A549 (cell line): ENCODE measurements around the gene CERS6. TPM values are rescaled to one million over a fixed set of nuclear protein-coding genes. Genes with fewer than 3 reads are reported as not detected.

Experiments used
- ATAC-seq, 2 experiments: fragments of 200-7000 bp in 1 of 2; fragments of >200 bp in 1 of 2; cut with Nextera tagmentation in 1 of 2; cut with Tn5 transposase in 1 of 2; 3 replicates each; pipeline versions ENCODE4 v1.8.0 to v1.9.1; 2018 to 2020; ENCODE audit warnings: mild to moderate bottlenecking in 1 of 2, moderate library complexity in 1 of 2
- CTCF ChIA-PET: fragments of 300-600 bp; sonication (Branson Sonifier 250); formaldehyde crosslinking; extraction: SDS; loops from one replicate; lab custom pipeline; 2021; ENCODE audit warnings: antibody characterized with exemption, inconsistent platforms; lab: Yijun Ruan, JAX
- POLR2A ChIA-PET: fragments of 350-600 bp; formaldehyde crosslinking; extraction: SDS; loops from one replicate; lab custom pipeline; 2021; ENCODE audit warnings: antibody characterized with exemption, inconsistent platforms; lab: Yijun Ruan, JAX
- DNase-seq, 2 experiments: peaks; one replicate each; pipeline versions ENCODE4 v3.0.0 to v3.0.0-alpha.2; 2011 to 2016; ENCODE audit warnings: low read depth in 1 of 2, low spot score in 1 of 2
- FAIRE-seq: peaks from 2 replicates; lab custom pipeline; 2011; peaks lifted over from hg19 to GRCh38; lab: Jason Lieb, UNC
- H3K27ac ChIP-seq, 2 experiments: fragments of >200 bp; sonication (Bioruptor Twin); formaldehyde crosslinking; 3 replicates each; pipeline ENCODE4 v1.5.1; 2016 to 2017
- H3K4me1 ChIP-seq: fragments of >200 bp; sonication (Bioruptor Twin); formaldehyde crosslinking; 3 replicates; pipeline ENCODE4 v1.6.1; 2016
- H3K4me2 ChIP-seq: fragments of >200 bp; sonication (Bioruptor Twin); formaldehyde crosslinking; 3 replicates; pipeline ENCODE4 v1.6.1; 2016
- H3K4me3 ChIP-seq: fragments of >200 bp; sonication (Bioruptor Twin); formaldehyde crosslinking; 3 replicates; pipeline ENCODE4 v1.5.1; 2016
- H3K9me3 ChIP-seq: fragments of >200 bp; sonication (Bioruptor Twin); formaldehyde crosslinking; 3 replicates; pipeline ENCODE4 v1.6.1; 2016
- CBX2 ChIP-seq: fragments of 200-600 bp; sonication (generic); IDR thresholded peaks from 2 replicates; pipeline ENCODE4 v1.6.1; 2016; ENCODE audit warnings: low read depth, mild to moderate bottlenecking, borderline replicate concordance
- CEBPB ChIP-seq, 2 experiments: fragments of >200 bp in 1 of 2; sonication (Bioruptor Twin) in 1 of 2; formaldehyde crosslinking in 1 of 2; IDR thresholded peaks; 2 replicates each; pipeline ENCODE4 v1.6.1; 2012 to 2016
- CHD2 ChIP-seq: fragments of 150-350 bp; IDR thresholded peaks from 2 replicates; pipeline ENCODE4 v1.6.1; 2014; ENCODE audit warnings: low read length; ENCODE audit not compliant: partially characterized antibody
- CHD4 ChIP-seq: fragments of 200-600 bp; sonication (generic); IDR thresholded peaks from 2 replicates; pipeline ENCODE4 v1.6.1; 2016; ENCODE audit warnings: antibody characterized with exemption, mild to moderate bottlenecking, borderline replicate concordance
- CTCF ChIP-seq: fragments of >200 bp; sonication (Bioruptor Twin); formaldehyde crosslinking; IDR thresholded peaks from 3 replicates; pipeline ENCODE4 v1.5.1; 2016
- EHMT2 ChIP-seq: fragments of 200-600 bp; sonication (generic); IDR thresholded peaks from 2 replicates; pipeline ENCODE4 v1.6.1; 2016; ENCODE audit warnings: antibody characterized with exemption, low read depth, mild to moderate bottlenecking, moderate library complexity
- GATA3 ChIP-seq: IDR thresholded peaks from 2 replicates; pipeline ENCODE4 v1.6.1; 2012; ENCODE audit warnings: borderline replicate concordance
- HDAC2 ChIP-seq: fragments of 200-600 bp; sonication (generic); IDR thresholded peaks from 2 replicates; pipeline ENCODE4 v1.6.1; 2016
- HEYL ChIP-seq: fragments of 250-450 bp; sonication (Bioruptor Pico); IDR thresholded peaks from 2 replicates; pipeline ENCODE4 v1.8.0; 2021; ENCODE audit warnings: mild to moderate bottlenecking, moderate library complexity
- HOXB13 ChIP-seq: fragments of 250-450 bp; sonication (Bioruptor Pico); IDR thresholded peaks from 2 replicates; pipeline ENCODE4 v1.5.0; 2020; ENCODE audit warnings: low read depth, mild to moderate bottlenecking, moderate library complexity
- HOXB5 ChIP-seq: fragments of 250-450 bp; sonication (Bioruptor Pico); IDR thresholded peaks from 2 replicates; pipeline ENCODE4 v1.5.0; 2020; ENCODE audit warnings: mild to moderate bottlenecking, moderate library complexity
- KDM1A ChIP-seq: fragments of 200-600 bp; sonication (generic); IDR thresholded peaks from 2 replicates; pipeline ENCODE4 v1.6.1; 2016; ENCODE audit warnings: low read depth, mild to moderate bottlenecking
- NPAS2 ChIP-seq: fragments of 250-450 bp; sonication (Bioruptor Pico); IDR thresholded peaks from 2 replicates; pipeline ENCODE4 v1.8.0; 2022; ENCODE audit warnings: mild to moderate bottlenecking, moderate library complexity, borderline replicate concordance
- POLR2AphosphoS2 ChIP-seq: conservative IDR thresholded peaks from 2 replicates; pipeline ENCODE4 v1.6.1; 2012; ENCODE audit warnings: low read length, improper control_type of control experiment, inconsistent platforms
- RAD21 ChIP-seq, 2 experiments: fragments of >200 bp in 1 of 2; sonication (Bioruptor Twin) in 1 of 2; formaldehyde crosslinking in 1 of 2; IDR thresholded peaks in 1 of 2; conservative IDR thresholded peaks in 1 of 2; 2 replicates in 1 of 2; 3 replicates in 1 of 2; pipeline ENCODE4 v1.6.1; 2012 to 2018; ENCODE audit warnings: inconsistent platforms in 1 of 2
- RARB ChIP-seq: fragments of 250-450 bp; sonication (Bioruptor Pico); IDR thresholded peaks from 2 replicates; pipeline ENCODE4 v1.8.0; 2021; ENCODE audit warnings: mild to moderate bottlenecking, moderate library complexity
- RCOR1 ChIP-seq: fragments of 150-350 bp; IDR thresholded peaks from 2 replicates; pipeline ENCODE4 v1.6.1; 2014; ENCODE audit warnings: antibody characterized with exemption, low read length, low read depth
- RFX5 ChIP-seq: fragments of 450-650 bp; IDR thresholded peaks from 2 replicates; pipeline ENCODE4 v1.7.1; 2014; ENCODE audit warnings: antibody characterized with exemption, mild to moderate bottlenecking, moderate library complexity
- SREBF2 ChIP-seq: fragments of 450-650 bp; IDR thresholded peaks from 2 replicates; pipeline ENCODE4 v1.6.1; 2014; ENCODE audit warnings: mild to moderate bottlenecking, moderate library complexity
- TP53 ChIP-seq: fragments of 250-450 bp; sonication (Bioruptor Pico); IDR thresholded peaks from 2 replicates; pipeline ENCODE4 v1.5.0; 2021; ENCODE audit warnings: mild to moderate bottlenecking, moderate library complexity
- ZC3H11A ChIP-seq: fragments of 450-650 bp; IDR thresholded peaks from 2 replicates; pipeline ENCODE4 v1.6.1; 2014; ENCODE audit warnings: antibody characterized with exemption, mild to moderate bottlenecking
- ZFP36 ChIP-seq: fragments of 450-650 bp; IDR thresholded peaks from 2 replicates; pipeline ENCODE4 v1.6.1; 2014; ENCODE audit warnings: borderline replicate concordance; ENCODE audit not compliant: partially characterized antibody
- WGBS: methylation state at CpG from one replicate; pipeline ENCODE4 v1.1.6; 2017; ENCODE audit errors: missing lambda C conversion rate; 5-methylcytosine and 5-hydroxymethylcytosine counted together
- polyA plus RNA-seq, 4 experiments: library from polyadenylated mRNA; depleted of rRNA in 3 of 4; stranded (reverse); fragments of >200 nt; fragmentation: RNase III in 1 of 4; extraction: RNeasy Plus Mini Kit Qiagen cat#74134 plus additional on column Dnase treatment in 1 of 4; gene quantifications; 2 replicates in 3 of 4; 3 replicates in 1 of 4; pipeline ENCODE4 v1.2.3, GENCODE V29; 2011 to 2017
- TF ChIP-seq, protein P1 (sequence below): fragments of >200 bp; sonication (Bioruptor Twin); formaldehyde crosslinking; IDR thresholded peaks from 3 replicates; pipeline ENCODE4 v1.6.1; 2016
- TF ChIP-seq, protein P2 (sequence below): fragments of >200 bp; sonication (Bioruptor Twin); formaldehyde crosslinking; IDR thresholded peaks from 2 replicates; pipeline ENCODE4 v1.6.1; 2016
- TF ChIP-seq, protein P3 (sequence below): IDR thresholded peaks from 2 replicates; pipeline ENCODE4 v1.6.1; 2012; ENCODE audit warnings: low read depth, borderline replicate concordance
- TF ChIP-seq, protein P4 (sequence below): fragments of 450-650 bp; IDR thresholded peaks from 2 replicates; pipeline ENCODE4 v1.6.1; 2014; ENCODE audit warnings: antibody characterized with exemption

CERS6 gene
- polyA plus RNA-seq, 2 of the 4 experiments (the other 2 are of a cell fraction) = 12.0 to 16.9 TPM

- no peak overlapping the region for H3K4me2 ChIP-seq
- FAIRE-seq (no peak), DNase-seq (no peak), ATAC-seq (no peak)
- ChIA-PET POLR2A (no interaction called here), CTCF (no interaction called here)
- H3K27ac ChIP-seq = no peak overlapping the region
- no peak overlapping the region for H3K4me3 ChIP-seq
- H3K9me3 ChIP-seq = peaks cover 5% of the 10 kb centered on the region; the same call in 1 of the 3 replicates
- TF ChIP-seq RAD21 (conservative IDR thresholded peaks at IDR 0.05 in 1 of 2, IDR thresholded peaks at IDR 0.05 in 1 of 2) = no peak
- TF ChIP-seq RFX5 = no peak
- no peak for TF ChIP-seq CHD2
- TF ChIP-seq, protein P1, sequence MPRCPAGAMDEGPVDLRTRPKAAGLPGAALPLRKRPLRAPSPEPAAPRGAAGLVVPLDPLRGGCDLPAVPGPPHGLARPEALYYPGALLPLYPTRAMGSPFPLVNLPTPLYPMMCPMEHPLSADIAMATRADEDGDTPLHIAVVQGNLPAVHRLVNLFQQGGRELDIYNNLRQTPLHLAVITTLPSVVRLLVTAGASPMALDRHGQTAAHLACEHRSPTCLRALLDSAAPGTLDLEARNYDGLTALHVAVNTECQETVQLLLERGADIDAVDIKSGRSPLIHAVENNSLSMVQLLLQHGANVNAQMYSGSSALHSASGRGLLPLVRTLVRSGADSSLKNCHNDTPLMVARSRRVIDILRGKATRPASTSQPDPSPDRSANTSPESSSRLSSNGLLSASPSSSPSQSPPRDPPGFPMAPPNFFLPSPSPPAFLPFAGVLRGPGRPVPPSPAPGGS = no peak
- no peak for TF ChIP-seq KDM1A
- TF ChIP-seq ZFP36 = no peak
- no peak for TF ChIP-seq EHMT2
- TF ChIP-seq, protein P2, sequence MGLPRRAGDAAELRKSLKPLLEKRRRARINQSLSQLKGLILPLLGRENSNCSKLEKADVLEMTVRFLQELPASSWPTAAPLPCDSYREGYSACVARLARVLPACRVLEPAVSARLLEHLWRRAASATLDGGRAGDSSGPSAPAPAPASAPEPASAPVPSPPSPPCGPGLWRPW = no peak
- TF ChIP-seq, protein P3, sequence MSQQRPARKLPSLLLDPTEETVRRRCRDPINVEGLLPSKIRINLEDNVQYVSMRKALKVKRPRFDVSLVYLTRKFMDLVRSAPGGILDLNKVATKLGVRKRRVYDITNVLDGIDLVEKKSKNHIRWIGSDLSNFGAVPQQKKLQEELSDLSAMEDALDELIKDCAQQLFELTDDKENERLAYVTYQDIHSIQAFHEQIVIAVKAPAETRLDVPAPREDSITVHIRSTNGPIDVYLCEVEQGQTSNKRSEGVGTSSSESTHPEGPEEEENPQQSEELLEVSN = no peak
- TF ChIP-seq CEBPB (IDR thresholded peaks at IDR 0.05) = no peak
- no peak for TF ChIP-seq CTCF
- no peak for TF ChIP-seq CBX2
- 83% methylated on average over 2 of the region's 2 CpGs for WGBS
- H3K4me1 ChIP-seq = peaks cover 6% of the 10 kb centered on the region; the same call in 2 of the 3 replicates
Measured at GRCh38 chr2:168604252-168604651, 148.2 kb downstream of the CERS6 start.

DNA sequence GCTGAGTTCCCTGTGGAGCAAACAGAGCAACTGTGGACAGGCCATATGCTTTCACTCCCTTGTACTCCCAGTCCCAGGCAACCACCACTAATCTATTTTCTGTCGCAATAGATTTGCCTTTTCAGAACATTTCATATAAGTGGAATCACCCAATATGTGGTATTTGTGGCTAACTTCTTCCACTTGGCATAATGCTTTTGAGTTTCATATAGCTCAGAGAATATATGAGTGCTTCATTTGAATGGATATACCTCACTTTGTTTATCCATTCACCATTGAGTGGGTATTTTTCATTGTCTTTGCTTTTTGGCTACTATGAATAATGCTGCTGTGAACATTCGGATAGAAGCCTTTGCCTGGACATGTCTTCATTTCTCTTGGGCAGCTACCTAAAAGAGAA is 151.9 kb downstream of the CERS6 start:
- CTCF ChIA-PET = no interaction called here
- no peak for FAIRE-seq
- ATAC-seq = no peak

GRCh38 chr2:168608796-168609195 is 152.7 kb downstream of the CERS6 start:
- H3K4me2 ChIP-seq = no peak overlapping the region
- peaks cover 5% of the 10 kb centered on the region; the same call in 1 of the 3 replicates for H3K9me3 ChIP-seq
- CTCF ChIA-PET = interaction anchor here (0.8 kb wide), 1 partner anchor 16 kb away, joined by 3 read pairs; no protein-coding TSS in a partner anchor
- ATAC-seq = no peak
- POLR2A ChIA-PET = no interaction called here
- no peaks in the 10 kb centered on the region for H3K4me1 ChIP-seq
- FAIRE-seq = no peak
- H3K4me3 ChIP-seq = no peak overlapping the region
- H3K27ac ChIP-seq = no peak overlapping the region
- no peak for DNase-seq
- TF ChIP-seq HEYL (CRISPR knock-in tag) = no peak
- no peak for TF ChIP-seq KDM1A
- TF ChIP-seq HOXB13 = no peak
- TF ChIP-seq, protein P4, sequence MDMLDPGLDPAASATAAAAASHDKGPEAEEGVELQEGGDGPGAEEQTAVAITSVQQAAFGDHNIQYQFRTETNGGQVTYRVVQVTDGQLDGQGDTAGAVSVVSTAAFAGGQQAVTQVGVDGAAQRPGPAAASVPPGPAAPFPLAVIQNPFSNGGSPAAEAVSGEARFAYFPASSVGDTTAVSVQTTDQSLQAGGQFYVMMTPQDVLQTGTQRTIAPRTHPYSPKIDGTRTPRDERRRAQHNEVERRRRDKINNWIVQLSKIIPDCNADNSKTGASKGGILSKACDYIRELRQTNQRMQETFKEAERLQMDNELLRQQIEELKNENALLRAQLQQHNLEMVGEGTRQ = no peak
- TF ChIP-seq RCOR1 = no peak
- no peak for TF ChIP-seq HOXB5 (CRISPR knock-in tag)
- TF ChIP-seq POLR2AphosphoS2 = no peak
- TF ChIP-seq, protein P3 = no peak
- no peak for TF ChIP-seq RARB (CRISPR knock-in tag)
- TF ChIP-seq CHD4 = no peak
- no peak for TF ChIP-seq CTCF
- TF ChIP-seq TP53 = no peak
- no peak for TF ChIP-seq EHMT2

More for the DNA sequence above, 151.9 kb downstream of the CERS6 start:
- H3K4me3 ChIP-seq = no peak overlapping the region
- no peak overlapping the region for H3K4me2 ChIP-seq
- no peak for TF ChIP-seq NPAS2
- no peak for TF ChIP-seq HDAC2
- no peak for TF ChIP-seq CHD2
- TF ChIP-seq SREBF2 = no peak
- TF ChIP-seq POLR2AphosphoS2 = no peak
- no peak for TF ChIP-seq GATA3
- TF ChIP-seq ZC3H11A = no peak
- TF ChIP-seq, protein P4 = no peak
- TF ChIP-seq CBX2 = no peak
- TF ChIP-seq, all 56 proteins: peak for 0
- peaks cover 5% of the 10 kb centered on the region; the same call in 1 of the 3 replicates for H3K9me3 ChIP-seq
- WGBS = 94% methylated on average over 2 of the region's 2 CpGs
- no peak overlapping the region for H3K27ac ChIP-seq
- no peak for DNase-seq
- no peaks in the 10 kb centered on the region for H3K4me1 ChIP-seq
- POLR2A ChIA-PET = no interaction called here
